Skin epidermis (tissue), 12 donors: Measurements from ENCODE around the gene APBA1.
"Not testable (repeated sequence)": the region's sequence is repeated elsewhere in the genome, so short reads cannot be mapped to it uniquely, and the experiment has no call there.

ENCODE experiments used
- H3K27ac ChIP-seq, 21 experiments: fragments of 200-600 bp; sonication (generic) in 11 of 21; one replicate each; pipeline ENCODE4 v1.5.0; 2020; ENCODE audit warnings: mild to moderate bottlenecking in 3 of 21, inconsistent platforms in 2 of 21, moderate library complexity in 2 of 21
- H3K4me3 ChIP-seq, 7 experiments: fragments of 200-600 bp; sonication (generic) in 2 of 7; one replicate each; pipeline ENCODE4 v1.5.0; 2020; ENCODE audit warnings: inconsistent platforms in 2 of 7, mild to moderate bottlenecking in 2 of 7, moderate library complexity in 1 of 7

APBA1 gene

GRCh38 chr9:69460012-69460411 lies 212.2 kb downstream of the APBA1 start:
- H3K27ac ChIP-seq: no peak overlapping the region

GRCh38 chr9:69458176-69458575 lies 214.0 kb downstream of the APBA1 start:
- H3K27ac ChIP-seq: no peak overlapping the region
- H3K4me3 ChIP-seq: no peak overlapping the region

More at GRCh38 chr9:69460012-69460411, 212.2 kb downstream of the APBA1 start:
- H3K4me3 ChIP-seq: no peak overlapping the region

GRCh38 chr9:69456201-69456600 lies 216.0 kb downstream of the APBA1 start:
- Histone ChIP-seq H3K27ac (no peak overlapping the region), H3K4me3 (no peak overlapping the region)

- Histone ChIP-seq H3K27ac (no peak overlapping the region), H3K4me3 (no peak overlapping the region)
Measured at GRCh38 chr9:69455311-69455710, 216.9 kb downstream of the APBA1 start.

GRCh38 chr9:69454321-69454720 lies 217.8 kb downstream of the APBA1 start:
- no peak overlapping the region for H3K4me3 ChIP-seq
- H3K27ac ChIP-seq: no peak overlapping the region

GRCh38 chr9:69453746-69454145 lies 218.4 kb downstream of the APBA1 start:
- H3K27ac ChIP-seq: no peak overlapping the region

GRCh38 chr9:69452110-69452782 lies 219.9 kb downstream of the APBA1 start:
- Histone ChIP-seq H3K27ac (no peak overlapping the region), H3K4me3 (no peak overlapping the region)

More at GRCh38 chr9:69453746-69454145, 218.4 kb downstream of the APBA1 start:
- H3K4me3 ChIP-seq: no peak overlapping the region

GRCh38 chr9:69446496-69446895 lies 225.7 kb downstream of the APBA1 start:
- no peak overlapping the region for H3K27ac ChIP-seq
- H3K4me3 ChIP-seq: no peak overlapping the region

GRCh38 chr9:69445251-69445650 lies 226.9 kb downstream of the APBA1 start:
- no peak overlapping the region for H3K4me3 ChIP-seq
- no peak overlapping the region for H3K27ac ChIP-seq

GRCh38 chr9:69444791-69445190 lies 227.4 kb downstream of the APBA1 start:
- Histone ChIP-seq H3K4me3 (no peak overlapping the region), H3K27ac (no peak overlapping the region)

- H3K4me3 ChIP-seq: no peak overlapping the region
- no peak overlapping the region for H3K27ac ChIP-seq
Measured at GRCh38 chr9:69444021-69444420, 228.2 kb downstream of the APBA1 start.

GRCh38 chr9:69443178-69443577 lies 229.0 kb downstream of the APBA1 start:
- Histone ChIP-seq H3K27ac (no peak overlapping the region), H3K4me3 (no peak overlapping the region)

- Histone ChIP-seq H3K27ac (no peak overlapping the region), H3K4me3 (no peak overlapping the region)
Measured at GRCh38 chr9:69442486-69442885, 229.7 kb downstream of the APBA1 start.

- not testable (repeated sequence) for H3K4me3 ChIP-seq, H3K27ac ChIP-seq
Measured at GRCh38 chr9:69440254-69440955, 231.8 kb downstream of the APBA1 start.

- H3K4me3 ChIP-seq, H3K27ac ChIP-seq: not testable (repeated sequence)
Measured at GRCh38 chr9:69439654-69440053, 232.5 kb downstream of the APBA1 start.

- no peak overlapping the region for H3K4me3 ChIP-seq
- H3K27ac ChIP-seq: no peak overlapping the region
Measured at GRCh38 chr9:69433968-69434367, 238.2 kb downstream of the APBA1 start.

GRCh38 chr9:69433392-69433791 lies 238.8 kb downstream of the APBA1 start:
- H3K27ac ChIP-seq: no peak overlapping the region
- no peak overlapping the region for H3K4me3 ChIP-seq

- Histone ChIP-seq H3K27ac (no peak overlapping the region), H3K4me3 (no peak overlapping the region)
Measured at GRCh38 chr9:69432623-69433022, 239.5 kb downstream of the APBA1 start.

- Histone ChIP-seq H3K27ac (no peak overlapping the region), H3K4me3 (no peak overlapping the region)
Measured at GRCh38 chr9:69431777-69432176, 240.4 kb downstream of the APBA1 start.

- Histone ChIP-seq H3K27ac (no peak overlapping the region), H3K4me3 (no peak overlapping the region)
Measured at GRCh38 chr9:69431203-69431602, 241.0 kb downstream of the APBA1 start.

- Histone ChIP-seq H3K27ac (no peak overlapping the region), H3K4me3 (no peak overlapping the region)
Measured at GRCh38 chr9:69430206-69430605, 242.0 kb downstream of the APBA1 start.

GRCh38 chr9:69429281-69429680 lies 242.9 kb downstream of the APBA1 start:
- no peak overlapping the region for H3K4me3 ChIP-seq
- no peak overlapping the region for H3K27ac ChIP-seq
